Mucosa of stomach (tissue), 1 donor: ENCODE measurements around the gene FAM32A.

Source experiments
- H3K27me3 ChIP-seq: one replicate; pipeline ENCODE4 v1.7.0; 2013; ENCODE audit warnings: mild to moderate bottlenecking, low read length; ENCODE audit not compliant: control insufficient read depth, insufficient read depth
- H3K36me3 ChIP-seq: one replicate; pipeline ENCODE4 v1.7.0; 2013; ENCODE audit warnings: low read length; ENCODE audit not compliant: control insufficient read depth, insufficient read depth
- H3K4me1 ChIP-seq: one replicate; pipeline ENCODE4 v1.7.0; 2013; ENCODE audit warnings: mild to moderate bottlenecking, low read length; ENCODE audit not compliant: control insufficient read depth, insufficient read depth
- H3K4me3 ChIP-seq: one replicate; pipeline ENCODE4 v1.7.0; 2013; ENCODE audit warnings: low read length
- H3K9ac ChIP-seq: one replicate; pipeline ENCODE4 v1.7.0; 2013; ENCODE audit warnings: mild to moderate bottlenecking, low read length, moderate library complexity
- H3K9me3 ChIP-seq: one replicate; pipeline ENCODE4 v1.7.0; 2013; ENCODE audit warnings: mild to moderate bottlenecking, low read length, moderate library complexity; ENCODE audit not compliant: control insufficient read depth
- donor health status: Pancreatic carcinoma.

The FAM32A gene

GRCh38 chr19:16233081-16233776, 48.0 kb downstream of the FAM32A start:
- no peaks in the 10 kb centered on the region for H3K27me3 ChIP-seq
- H3K9ac ChIP-seq: no peak overlapping the region
- no peaks in the 10 kb centered on the region for H3K4me1 ChIP-seq
- no peak overlapping the region for H3K4me3 ChIP-seq
- peaks cover 2% of the 10 kb centered on the region for H3K36me3 ChIP-seq
- H3K9me3 ChIP-seq: no peaks in the 10 kb centered on the region

DNA sequence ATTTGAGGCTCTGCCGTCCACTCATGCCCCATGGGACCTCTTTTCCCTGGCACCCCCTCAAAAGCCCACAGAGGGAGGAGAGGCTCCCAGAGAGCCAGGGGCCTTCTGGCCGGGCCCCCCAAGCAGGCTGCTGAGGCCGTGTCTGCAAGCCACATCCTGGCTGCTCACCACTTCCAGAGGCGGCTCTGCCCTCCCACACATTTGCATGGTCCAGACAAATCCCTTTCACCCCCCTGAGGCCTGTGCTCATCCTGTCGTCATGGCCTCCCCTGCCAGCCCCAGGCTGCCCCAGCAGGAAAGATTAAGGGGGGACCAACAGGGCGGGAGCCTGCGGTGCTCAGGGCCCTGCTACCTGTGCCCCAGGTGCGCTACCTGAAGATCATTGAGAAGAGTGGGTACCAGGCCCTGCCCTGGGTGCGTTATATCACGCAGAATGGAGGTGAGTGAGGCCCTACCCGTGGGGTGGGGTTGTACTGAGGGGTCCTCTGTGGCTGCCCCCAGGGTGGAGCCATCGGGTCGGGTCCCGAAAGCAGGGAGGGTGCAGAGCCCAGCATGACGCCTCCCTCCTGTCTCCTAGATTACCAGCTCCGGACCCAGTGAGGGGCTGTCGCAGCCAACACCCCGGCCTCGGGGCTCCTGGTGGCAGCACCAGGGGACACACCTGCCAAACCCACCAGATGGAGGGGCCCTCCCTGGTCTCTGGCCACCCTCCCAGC, 48.8 kb downstream of the FAM32A start:
- no peak overlapping the region for H3K4me3 ChIP-seq
- H3K9me3 ChIP-seq: no peaks in the 10 kb centered on the region
- no peaks in the 10 kb centered on the region for H3K4me1 ChIP-seq
- no peaks in the 10 kb centered on the region for H3K36me3 ChIP-seq
- no peak overlapping the region for H3K9ac ChIP-seq
- no peaks in the 10 kb centered on the region for H3K27me3 ChIP-seq

DNA sequence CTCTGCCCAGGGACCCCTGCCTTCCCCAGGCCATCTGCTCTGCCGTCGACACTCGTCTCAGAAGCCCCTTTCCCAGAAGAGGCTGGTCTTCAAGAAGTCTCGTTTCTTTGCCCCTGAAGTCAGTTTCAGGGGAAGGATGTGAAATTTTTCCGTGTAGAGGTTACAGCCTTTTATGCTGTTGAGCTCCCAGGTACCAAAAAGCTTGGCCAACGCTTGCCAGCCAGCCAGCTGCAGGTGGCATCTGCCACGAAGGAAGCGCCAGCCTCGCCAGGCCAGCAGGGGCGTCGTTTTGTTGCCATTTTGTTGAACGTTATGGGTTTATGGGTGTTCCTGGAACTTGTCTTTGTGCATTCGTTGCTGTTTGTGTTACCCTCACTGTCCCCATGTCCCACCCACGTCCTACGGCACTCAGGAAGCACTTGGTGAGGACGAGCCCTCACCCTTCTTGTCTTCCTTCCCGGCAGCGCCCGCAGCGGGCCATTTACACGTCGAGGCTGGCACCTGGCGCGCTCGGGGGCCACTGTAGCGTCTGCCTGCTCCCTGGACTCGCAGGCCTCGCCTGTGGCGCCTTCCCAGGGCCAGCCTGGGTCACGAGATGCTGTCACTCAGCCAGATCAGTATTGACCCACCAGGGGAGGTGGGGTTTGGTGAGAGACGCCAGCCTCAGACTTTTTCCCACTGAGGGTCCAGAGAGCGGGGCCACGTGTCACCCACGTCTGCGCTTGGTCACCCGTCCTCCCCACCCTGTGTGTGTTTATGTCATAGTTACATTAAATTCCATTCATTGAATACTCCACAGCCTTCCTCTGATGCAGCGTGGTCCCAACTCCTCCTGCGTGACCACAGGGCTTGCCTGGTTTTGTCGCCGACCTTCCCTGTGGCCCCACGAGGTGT, 49.6 kb downstream of the FAM32A start:
- H3K9me3 ChIP-seq: no peaks in the 10 kb centered on the region
- H3K4me1 ChIP-seq: no peaks in the 10 kb centered on the region
- H3K36me3 ChIP-seq: no peaks in the 10 kb centered on the region
- H3K9ac ChIP-seq: no peak overlapping the region
- no peak overlapping the region for H3K4me3 ChIP-seq
- H3K27me3 ChIP-seq: no peaks in the 10 kb centered on the region

- no peaks in the 10 kb centered on the region for H3K27me3 ChIP-seq
- no peak overlapping the region for H3K9ac ChIP-seq
- no peaks in the 10 kb centered on the region for H3K4me1 ChIP-seq
- no peak overlapping the region for H3K4me3 ChIP-seq
- H3K36me3 ChIP-seq: no peaks in the 10 kb centered on the region
- no peaks in the 10 kb centered on the region for H3K9me3 ChIP-seq
These were observed 50.8 kb downstream of the FAM32A start for GRCh38 chr19:16235811-16236652.
